ENCODE results near the gene MGME1. TPM values are rescaled to one million over a fixed set of nuclear protein-coding genes. Genes with fewer than 3 reads are reported as not detected.

The MGME1 gene
- total and polyA plus RNA-seq, 2 of the 13 experiments (the other 11 are each of a cell fraction or from before 2014, with no cell fraction given): 36.7 to 66.6 TPM

DNA sequence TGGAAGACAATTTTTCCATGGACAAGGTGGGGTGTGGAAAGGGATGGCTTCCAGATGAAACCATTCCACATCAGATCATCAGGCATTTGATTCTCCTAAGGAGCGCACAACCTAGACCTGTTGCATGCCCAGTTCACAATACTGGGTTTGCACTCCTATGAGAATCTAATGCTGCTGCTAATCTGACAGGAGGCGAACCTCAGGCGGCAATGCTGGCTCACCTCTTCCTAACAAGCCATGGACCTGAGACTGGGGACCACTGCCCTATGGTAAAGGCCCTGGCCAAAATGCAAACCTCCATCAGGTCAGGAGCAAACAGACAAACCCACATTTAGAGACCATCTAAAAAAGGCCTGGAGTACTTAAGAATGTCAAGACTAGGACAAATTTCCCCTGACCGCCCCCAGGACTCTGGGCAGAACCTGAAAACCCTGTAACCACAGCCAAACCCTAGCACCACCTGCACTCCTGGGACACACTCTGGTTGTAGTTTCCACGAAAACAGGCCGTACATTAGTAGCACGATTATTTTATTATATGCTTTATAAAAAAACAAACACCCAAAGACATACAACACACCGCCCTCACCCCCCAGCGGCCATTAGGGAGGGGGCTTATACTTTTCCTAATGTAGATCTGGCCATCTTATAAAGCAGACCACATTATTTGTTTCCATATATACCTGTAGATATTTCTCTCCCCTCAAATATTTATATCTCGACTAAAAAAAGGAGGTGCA lies 27.6 kb upstream of the MGME1 start (continued):
- TF ChIP-seq, protein P1, sequence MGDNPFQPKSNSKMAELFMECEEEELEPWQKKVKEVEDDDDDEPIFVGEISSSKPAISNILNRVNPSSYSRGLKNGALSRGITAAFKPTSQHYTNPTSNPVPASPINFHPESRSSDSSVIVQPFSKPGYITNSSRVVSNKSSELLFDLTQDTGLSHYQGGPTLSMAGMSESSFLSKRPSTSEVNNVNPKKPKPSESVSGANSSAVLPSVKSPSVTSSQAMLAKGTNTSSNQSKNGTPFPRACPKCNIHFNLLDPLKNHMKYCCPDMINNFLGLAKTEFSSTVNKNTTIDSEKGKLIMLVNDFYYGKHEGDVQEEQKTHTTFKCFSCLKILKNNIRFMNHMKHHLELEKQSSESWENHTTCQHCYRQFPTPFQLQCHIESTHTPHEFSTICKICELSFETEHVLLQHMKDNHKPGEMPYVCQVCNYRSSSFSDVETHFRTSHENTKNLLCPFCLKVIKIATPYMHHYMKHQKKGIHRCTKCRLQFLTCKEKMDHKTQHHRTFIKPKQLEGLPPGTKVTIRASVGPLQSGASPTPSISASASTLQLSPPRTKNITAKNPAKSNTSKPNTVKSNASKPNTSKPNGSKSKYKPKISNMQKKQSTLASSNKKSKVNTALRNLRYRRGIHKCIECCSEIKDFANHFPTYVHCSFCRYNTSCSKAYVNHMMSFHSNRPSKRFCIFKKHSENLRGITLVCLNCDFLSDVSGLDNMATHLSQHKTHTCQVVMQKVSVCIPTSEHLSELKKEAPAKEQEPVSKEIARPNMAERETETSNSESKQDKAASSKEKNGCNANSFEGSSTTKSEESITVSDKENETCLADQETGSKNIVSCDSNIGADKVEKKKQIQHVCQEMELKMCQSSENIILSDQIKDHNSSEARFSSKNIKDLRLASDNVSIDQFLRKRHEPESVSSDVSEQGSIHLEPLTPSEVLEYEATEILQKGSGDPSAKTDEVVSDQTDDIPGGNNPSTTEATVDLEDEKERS (CRISPR knock-in tag; IDR thresholded peaks at IDR 0.05): no peak
- TF ChIP-seq MYNN (CRISPR knock-in tag; IDR thresholded peaks at IDR 0.05; ENCODE audit: low read depth) (no peak), TBX3 (IDR thresholded peaks at IDR 0.05; ENCODE audit: borderline replicate concordance) (no peak), HNRNPH1 (optimal IDR thresholded peaks at IDR 0.05; ENCODE audit: low read depth, low read length) (peak; percentile 79), JUND (CRISPR knock-in tag; IDR thresholded peaks at IDR 0.05) (no peak), GLI4 (CRISPR knock-in tag; IDR thresholded peaks at IDR 0.05; ENCODE audit: borderline replicate concordance) (no peak), ZNF724P (CRISPR knock-in tag; IDR thresholded peaks at IDR 0.05; ENCODE audit: borderline replicate concordance) (no peak), ZBTB38 (CRISPR knock-in tag; IDR thresholded peaks at IDR 0.05) (0 out of 2 replicates have a peak, but pooled peaks have one; percentile 46), MLXIP (CRISPR knock-in tag; IDR thresholded peaks at IDR 0.05; ENCODE audit: borderline replicate concordance) (0 out of 2 replicates have a peak, but pooled peaks have one; percentile 10), ZNF652 (CRISPR knock-in tag; IDR thresholded peaks at IDR 0.05; ENCODE audit: borderline replicate concordance, low read depth) (no peak), RBM22 (optimal IDR thresholded peaks at IDR 0.05; ENCODE audit: low read length) (peak; percentile 100), PAF1 (CRISPR knock-in tag; IDR thresholded peaks at IDR 0.05) (peak; percentile 64; the same call in 1 of the 2 replicates), SP4 (CRISPR knock-in tag; IDR thresholded peaks at IDR 0.05) (0 out of 2 replicates have a peak, but pooled peaks have one; percentile 59), MLX (CRISPR knock-in tag; IDR thresholded peaks at IDR 0.05) (0 out of 2 replicates have a peak, but pooled peaks have one; percentile 22), NCOA1 (CRISPR knock-in tag; IDR thresholded peaks at IDR 0.05) (no peak), POLR2G (IDR thresholded peaks at IDR 0.05; ENCODE audit: low read depth, low read length) (peak; percentile 78), YEATS4 (CRISPR knock-in tag; IDR thresholded peaks at IDR 0.05; ENCODE audit: borderline replicate concordance) (0 out of 2 replicates have a peak, but pooled peaks have one; percentile 47), CBX5 (CRISPR knock-in tag; IDR thresholded peaks at IDR 0.05; ENCODE audit: borderline replicate concordance) (0 out of 2 replicates have a peak, but pooled peaks have one; percentile 54), PREB (CRISPR knock-in tag; IDR thresholded peaks at IDR 0.05) (peak; percentile 9; the same call in 1 of the 2 replicates)
- TF ChIP-seq, protein P2, sequence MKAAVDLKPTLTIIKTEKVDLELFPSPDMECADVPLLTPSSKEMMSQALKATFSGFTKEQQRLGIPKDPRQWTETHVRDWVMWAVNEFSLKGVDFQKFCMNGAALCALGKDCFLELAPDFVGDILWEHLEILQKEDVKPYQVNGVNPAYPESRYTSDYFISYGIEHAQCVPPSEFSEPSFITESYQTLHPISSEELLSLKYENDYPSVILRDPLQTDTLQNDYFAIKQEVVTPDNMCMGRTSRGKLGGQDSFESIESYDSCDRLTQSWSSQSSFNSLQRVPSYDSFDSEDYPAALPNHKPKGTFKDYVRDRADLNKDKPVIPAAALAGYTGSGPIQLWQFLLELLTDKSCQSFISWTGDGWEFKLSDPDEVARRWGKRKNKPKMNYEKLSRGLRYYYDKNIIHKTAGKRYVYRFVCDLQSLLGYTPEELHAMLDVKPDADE (CRISPR knock-in tag; IDR thresholded peaks at IDR 0.05): 0 out of 2 replicates have a peak, but pooled peaks have one; percentile 42

All from HepG2 (cell line).